Measurements from ENCODE around the gene CXCL5.

Gene CXCL5

GRCh38 chr4:73998040-73999011 lies at the start of gene CXCL5:
Gene CXCL5, minus strand, starts transcription at chr4:73998677. Its CDS starts 96 bp downstream, at chr4:73998581.
- no peak for DNase-seq

- DNase-seq = no peak
Measured at GRCh38 chr4:74047152-74047551, 48.7 kb upstream of the CXCL5 start.

GRCh38 chr4:74045772-74046171 lies 47.3 kb upstream of the CXCL5 start:
- no peak for DNase-seq

GRCh38 chr4:74045247-74045646 lies 46.8 kb upstream of the CXCL5 start:
- DNase-seq = no peak

- no peak for DNase-seq
Measured at GRCh38 chr4:74044677-74045076, 46.2 kb upstream of the CXCL5 start.

DNA sequence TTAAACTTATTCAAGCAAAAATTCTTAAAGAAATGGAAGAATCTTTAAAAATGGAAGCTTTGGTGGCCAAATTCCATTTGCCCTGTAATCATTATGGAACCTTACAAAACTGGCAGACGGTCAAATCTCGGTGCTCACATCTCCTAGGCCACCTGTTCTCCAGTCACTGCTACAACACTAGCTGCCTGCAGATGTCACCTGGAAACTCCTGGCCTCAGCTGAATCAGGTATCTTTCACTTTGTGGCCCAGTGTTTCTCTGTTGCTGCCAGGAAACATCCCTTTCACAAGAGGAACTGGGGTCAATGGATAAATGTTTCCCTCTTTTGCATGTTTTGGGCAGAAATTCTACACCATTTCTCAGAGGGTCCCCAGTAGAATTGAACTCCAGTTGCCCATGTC lies 44.2 kb upstream of the CXCL5 start:
- DNase-seq = no peak

DNA sequence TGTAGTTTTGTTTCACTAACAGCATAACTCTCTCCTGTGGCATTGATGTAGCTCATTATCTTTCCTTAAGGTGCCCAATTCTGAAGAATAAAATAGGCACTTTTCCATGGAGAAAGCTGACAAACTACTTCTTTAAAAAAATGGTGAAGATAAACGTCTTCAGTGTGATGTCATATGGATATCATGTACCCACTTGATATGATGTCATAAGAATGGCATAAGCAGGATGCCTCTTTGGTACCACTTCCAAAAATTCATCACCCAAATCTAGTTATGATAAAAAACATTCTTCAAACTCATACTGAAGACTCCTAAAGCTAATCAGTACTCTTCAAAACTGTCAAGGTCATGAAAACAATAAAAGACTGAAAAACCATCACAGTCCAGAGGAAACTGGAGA lies 42.9 kb upstream of the CXCL5 start:
- DNase-seq = no peak

GRCh38 chr4:74039315-74039763 lies 40.9 kb upstream of the CXCL5 start:
- DNase-seq = no peak

DNA sequence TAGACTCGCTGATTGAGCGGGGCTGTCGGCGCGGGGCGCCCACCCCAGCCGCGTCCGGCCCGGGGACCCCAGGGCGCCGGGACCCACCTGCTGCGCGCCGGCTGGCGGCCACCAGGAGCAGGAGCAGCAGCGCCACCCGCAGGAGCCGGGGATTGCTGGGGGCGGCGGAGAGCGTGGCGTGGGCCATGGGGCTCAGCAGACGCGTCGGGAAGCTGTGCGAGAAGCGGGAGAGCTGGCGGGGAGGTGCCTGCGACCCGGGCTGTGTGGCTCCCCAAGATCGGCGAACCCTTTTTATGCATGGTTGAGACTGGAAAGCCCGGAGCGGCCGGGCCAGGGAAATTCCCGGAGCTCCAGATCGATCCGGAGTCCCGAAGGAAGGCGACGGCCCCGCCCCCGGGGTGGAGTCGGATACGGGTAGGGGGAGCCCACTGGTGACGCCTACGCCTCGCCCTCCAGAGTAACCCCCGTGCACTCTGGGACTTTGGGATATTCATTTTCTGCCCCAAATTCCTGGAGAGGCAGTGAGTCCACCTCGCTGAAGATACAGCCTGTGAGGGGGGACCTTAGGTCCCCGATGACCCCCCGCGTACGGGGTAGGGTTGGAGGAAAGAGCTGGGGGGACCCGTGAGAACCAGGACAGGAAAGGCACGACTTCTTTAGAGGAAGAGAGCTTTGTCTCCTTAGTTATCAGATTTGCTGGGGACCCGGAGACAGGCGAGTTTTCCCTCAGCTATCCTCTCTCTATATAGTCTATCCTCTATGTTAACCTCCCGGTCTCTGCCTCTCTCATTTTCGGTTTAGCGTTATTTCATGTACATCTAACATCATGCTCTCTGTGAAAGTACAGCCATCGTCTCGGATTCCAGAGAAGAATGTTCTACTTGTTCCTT lies 40.2 kb upstream of the CXCL5 start, which contains the start of gene CXCL3:
CXCL3 (minus strand) TSS at position 265 of the 890 bp plus-strand sequence; CDS start at position 187, 78 bp downstream.
- peak; percentile 46 for DNase-seq

DNA sequence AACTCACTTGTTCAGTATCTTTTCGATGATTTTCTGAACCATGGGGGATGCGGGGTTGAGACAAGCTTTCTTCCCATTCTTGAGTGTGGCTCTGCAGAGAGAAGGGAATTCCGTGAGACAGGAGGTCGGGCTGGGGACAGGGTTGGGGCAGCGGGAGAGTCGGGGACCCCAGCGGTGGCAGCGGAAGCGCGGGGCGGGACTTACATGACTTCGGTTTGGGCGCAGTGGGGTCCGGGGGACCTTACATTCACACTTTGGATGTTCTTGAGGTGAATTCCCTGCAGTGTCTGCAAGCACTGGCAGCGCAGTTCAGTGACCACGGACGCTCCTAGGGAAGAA lies 39.6 kb upstream of the CXCL5 start:
- DNase-seq = no peak

GRCh38 chr4:74037076-74037955 lies 38.8 kb upstream of the CXCL5 start:
- DNase-seq = no peak

DNA sequence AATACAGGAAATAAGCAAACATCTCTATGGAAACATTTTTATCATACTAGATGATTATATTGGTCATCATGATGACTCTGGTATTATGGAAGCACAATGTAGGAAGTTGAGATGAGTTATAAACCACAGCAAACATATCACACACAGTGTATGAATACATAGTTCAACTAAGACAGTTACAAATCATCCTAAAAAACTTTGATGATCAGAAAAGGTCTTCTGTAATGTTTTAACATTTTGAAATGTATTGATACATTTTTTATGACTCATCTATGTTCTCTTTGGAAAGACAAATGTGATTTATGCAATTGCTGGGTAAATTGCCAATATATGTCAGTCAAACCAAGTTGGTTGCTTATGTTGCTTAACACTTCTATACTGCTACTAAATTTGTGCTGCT lies 35.3 kb upstream of the CXCL5 start:
- no peak for DNase-seq

GRCh38 chr4:74032064-74032463 lies 33.6 kb upstream of the CXCL5 start:
- DNase-seq = no peak

- no peak for DNase-seq
Measured at GRCh38 chr4:74031576-74031975, 33.1 kb upstream of the CXCL5 start.

- no peak for DNase-seq
Measured at GRCh38 chr4:74030285-74030684, 31.8 kb upstream of the CXCL5 start.

- no peak for DNase-seq
Measured at GRCh38 chr4:74028504-74028903, 30.0 kb upstream of the CXCL5 start.

GRCh38 chr4:74023709-74024108 lies 25.2 kb upstream of the CXCL5 start:
- no peak for DNase-seq

- DNase-seq = no peak
Measured at GRCh38 chr4:74021601-74022000, 23.1 kb upstream of the CXCL5 start.

- DNase-seq = no peak
Measured at GRCh38 chr4:74018771-74019170, 20.3 kb upstream of the CXCL5 start.

- DNase-seq = no peak
Measured at GRCh38 chr4:74018116-74018515, 19.6 kb upstream of the CXCL5 start.

DNA sequence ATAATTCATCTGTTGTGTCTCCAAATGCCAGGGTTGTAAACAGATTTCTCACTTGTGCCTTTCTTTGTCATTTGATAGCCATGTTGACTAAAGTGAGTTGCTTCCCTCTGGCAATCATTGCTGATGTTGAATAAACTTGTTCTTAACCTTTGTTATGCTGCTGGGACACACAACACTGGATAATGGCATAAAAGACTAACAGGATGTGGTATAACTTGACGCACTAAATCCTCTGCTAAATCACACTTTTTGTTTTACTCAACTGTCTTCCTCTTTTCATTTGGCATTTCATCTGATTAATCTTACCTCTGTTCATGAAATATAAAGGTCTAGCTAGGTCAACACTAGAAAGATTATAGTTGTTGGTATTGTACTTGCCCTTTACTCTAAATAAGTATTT lies 17.6 kb upstream of the CXCL5 start:
- no peak for DNase-seq

GRCh38 chr4:74015126-74015780 lies 16.8 kb upstream of the CXCL5 start:
- DNase-seq = no peak

Measured in cortex of kidney (tissue), 1 donor.